ENCODE measurements around the gene FST.

GRCh38 chr5:53481159-53481886, 894 bp downstream of the FST start:
- TF ChIP-seq ZNF274 (IDR thresholded peaks at IDR 0.05; ENCODE audit: low read depth, low read length): no peak
- no peak for TF ChIP-seq YY1 (IDR thresholded peaks at IDR 0.05; ENCODE audit: insufficient read depth, insufficient read length)
